Esophagus squamous epithelium (tissue), 5 donors: ENCODE measurements around the gene LIMCH1. TPM values are rescaled to one million over a fixed set of nuclear protein-coding genes. Genes with fewer than 3 reads are reported as not detected.

Experiments used
- DNase-seq: peaks from one replicate; lab custom pipeline; 2025; lab: John Stamatoyannopoulos, UW
- H3K27ac ChIP-seq, 4 donors: fragments of 200-600 bp; sonication (generic); one replicate each; pipeline ENCODE4 v1.5.1; 2016 to 2019; ENCODE audit warnings: mild to moderate bottlenecking in 1 of 4
- H3K27me3 ChIP-seq, 4 donors: fragments of 200-600 bp; sonication (generic); 1 replicate in 3 of 4; 2 replicates in 1 of 4; pipeline versions ENCODE4 v1.5.1 to v1.6.0; 2017 to 2021; ENCODE audit warnings: antibody characterized with exemption in 1 of 4
- H3K36me3 ChIP-seq, 3 donors: fragments of 200-600 bp; sonication (generic); one replicate each; pipeline ENCODE4 v1.5.1; 2016 to 2019
- H3K4me1 ChIP-seq, 3 donors: fragments of 200-600 bp; sonication (generic); one replicate each; pipeline ENCODE4 v1.5.1; 2017 to 2019
- H3K4me3 ChIP-seq, 4 donors: fragments of 200-600 bp; sonication (generic); 1 replicate in 3 of 4; 2 replicates in 1 of 4; pipeline ENCODE4 v1.5.1; 2016 to 2019; ENCODE audit warnings: mild to moderate bottlenecking in 2 of 4, moderate library complexity in 1 of 4
- H3K9me3 ChIP-seq, 3 donors: fragments of 200-600 bp; sonication (generic); one replicate each; pipeline ENCODE4 v1.5.1; 2016 to 2019
- CTCF ChIP-seq, 6 experiments: fragments of 450-650 bp in 4 of 6; fragments of 200-600 bp in 2 of 6; sonication (generic) in 2 of 6; IDR thresholded peaks; one replicate each; pipeline ENCODE4 v1.5.1; 2016 to 2019; ENCODE audit warnings: antibody characterized with exemption in 6 of 6, mild to moderate bottlenecking in 4 of 6, moderate library complexity in 4 of 6
- POLR2A ChIP-seq, 4 donors: fragments of 450-650 bp; IDR thresholded peaks; one replicate each; pipeline ENCODE4 v1.6.1; 2017; ENCODE audit warnings: antibody characterized with exemption in 4 of 4, mild to moderate bottlenecking in 4 of 4, moderate library complexity in 3 of 4
- WGBS, 2 donors: methylation state at CpG; one replicate each; pipeline ENCODE4 v1.1.5; 2018; 5-methylcytosine and 5-hydroxymethylcytosine counted together
- intact Hi-C: fragments of 100-400 bp; cut with DNase I; formaldehyde crosslinking; loops from one replicate; pipeline ENCODE4 v1.15.0; 2022
- total RNA-seq, 4 donors: library from RNA; depleted of rRNA; stranded (reverse); fragments of >200 nt; gene quantifications; one replicate each; pipeline ENCODE4 v1.1.0, GENCODE V29; 2016
- donor health status: DM: yes; HTN: yes; CAD: no.

LIMCH1 gene
- total RNA-seq, 4 donors from 2014 or later: 9.8 to 19.1 (median 13.1) TPM

- no peak for DNase-seq
- H3K9me3 ChIP-seq: peaks cover 0 to 5% (median 0%) of the 10 kb centered on the region in 3 donors
- peaks cover 0 to 29% (median 0%) of the 10 kb centered on the region in 3 donors for H3K4me1 ChIP-seq
- intact Hi-C loops: no loop called here
- H3K36me3 ChIP-seq: no peaks in the 10 kb centered on the region
- peaks cover 21 to 100% (median 33%) of the 10 kb centered on the region in 4 donors for H3K27me3 ChIP-seq
- no peak overlapping the region for H3K27ac ChIP-seq
- WGBS, 2 donors: 6 to 60% methylated on average over 1 to 6 of the region's 54 CpGs
- TF ChIP-seq CTCF (IDR thresholded peaks at IDR 0.05) (no peak), POLR2A (IDR thresholded peaks at IDR 0.05) (no peak)
- no peak overlapping the region for H3K4me3 ChIP-seq
Measured at GRCh38 chr4:41745292-41746024, 207.5 kb downstream of the LIMCH1 start.

- Histone ChIP-seq H3K9me3 (peaks cover 0 to 5% (median 0%) of the 10 kb centered on the region in 3 donors), H3K4me3 (no peak overlapping the region), H3K36me3 (no peaks in the 10 kb centered on the region), H3K4me1 (peaks cover 0 to 32% (median 0%) of the 10 kb centered on the region in 3 donors), H3K27ac (no peak overlapping the region), H3K27me3 (peaks cover 23 to 100% (median 37%) of the 10 kb centered on the region in 4 donors)
- intact Hi-C loops: no loop called here
- WGBS, 2 donors: 0 to 4% methylated on average over 2 to 11 of the region's 36 CpGs
- TF ChIP-seq CTCF (IDR thresholded peaks at IDR 0.05): no peak
- no peak for TF ChIP-seq POLR2A (IDR thresholded peaks at IDR 0.05)
- no peak for DNase-seq
Measured at GRCh38 chr4:41746025-41746439, 208.1 kb downstream of the LIMCH1 start.

- WGBS, 2 donors: 16 to 19% methylated on average over 15 to 29 of the region's 37 CpGs
- no peak for TF ChIP-seq POLR2A (IDR thresholded peaks at IDR 0.05)
- TF ChIP-seq CTCF (IDR thresholded peaks at IDR 0.05): no peak
- Histone ChIP-seq H3K36me3 (no peaks in the 10 kb centered on the region), H3K4me1 (peaks cover 0 to 38% (median 3%) of the 10 kb centered on the region in 3 donors), H3K27me3 (peaks cover 23 to 100% (median 43%) of the 10 kb centered on the region in 4 donors), H3K27ac (no peak overlapping the region), H3K4me3 (no peak overlapping the region), H3K9me3 (peaks cover 0 to 5% (median 0%) of the 10 kb centered on the region in 3 donors)
- intact Hi-C loops: no loop called here
- DNase-seq: no peak
Measured at GRCh38 chr4:41746440-41747229, 208.7 kb downstream of the LIMCH1 start.

- Histone ChIP-seq H3K4me3 (no peak overlapping the region), H3K27ac (no peak overlapping the region), H3K4me1 (peaks cover 0 to 40% (median 4%) of the 10 kb centered on the region in 3 donors), H3K27me3 (peaks cover 23 to 100% (median 46%) of the 10 kb centered on the region in 4 donors), H3K9me3 (peaks cover 0 to 5% (median 0%) of the 10 kb centered on the region in 3 donors), H3K36me3 (no peaks in the 10 kb centered on the region)
- TF ChIP-seq CTCF (IDR thresholded peaks at IDR 0.05): no peak
- TF ChIP-seq POLR2A (IDR thresholded peaks at IDR 0.05): no peak
- intact Hi-C loops: no loop called here
- 8 to 9% methylated on average over 23 to 29 of the region's 49 CpGs for WGBS, 2 donors
- no peak for DNase-seq
Measured at GRCh38 chr4:41747230-41748055, 209.5 kb downstream of the LIMCH1 start.
